Esophagus squamous epithelium (tissue), 5 donors: ENCODE results near the gene FAM171A1. TPM values are rescaled to one million over a fixed set of nuclear protein-coding genes. Genes with fewer than 3 reads are reported as not detected.

Experiments
- DNase-seq: peaks from one replicate; lab custom pipeline; 2025; lab: John Stamatoyannopoulos, UW
- H3K27ac ChIP-seq, 4 donors: fragments of 200-600 bp; sonication (generic); one replicate each; pipeline ENCODE4 v1.5.1; 2016 to 2019; ENCODE audit warnings: mild to moderate bottlenecking in 1 of 4
- H3K27me3 ChIP-seq, 4 donors: fragments of 200-600 bp; sonication (generic); 1 replicate in 3 of 4; 2 replicates in 1 of 4; pipeline versions ENCODE4 v1.5.1 to v1.6.0; 2017 to 2021; ENCODE audit warnings: antibody characterized with exemption in 1 of 4
- H3K36me3 ChIP-seq, 3 donors: fragments of 200-600 bp; sonication (generic); one replicate each; pipeline ENCODE4 v1.5.1; 2016 to 2019
- H3K4me1 ChIP-seq, 3 donors: fragments of 200-600 bp; sonication (generic); one replicate each; pipeline ENCODE4 v1.5.1; 2017 to 2019
- H3K4me3 ChIP-seq, 4 donors: fragments of 200-600 bp; sonication (generic); 1 replicate in 3 of 4; 2 replicates in 1 of 4; pipeline ENCODE4 v1.5.1; 2016 to 2019; ENCODE audit warnings: mild to moderate bottlenecking in 2 of 4, moderate library complexity in 1 of 4
- H3K9me3 ChIP-seq, 3 donors: fragments of 200-600 bp; sonication (generic); one replicate each; pipeline ENCODE4 v1.5.1; 2016 to 2019
- POLR2A ChIP-seq, 4 donors: fragments of 450-650 bp; IDR thresholded peaks; one replicate each; pipeline ENCODE4 v1.6.1; 2017; ENCODE audit warnings: antibody characterized with exemption in 4 of 4, mild to moderate bottlenecking in 4 of 4, moderate library complexity in 3 of 4
- WGBS, 2 donors: methylation state at CpG; one replicate each; pipeline ENCODE4 v1.1.5; 2018; 5-methylcytosine and 5-hydroxymethylcytosine counted together
- intact Hi-C: fragments of 100-400 bp; cut with DNase I; formaldehyde crosslinking; loops from one replicate; pipeline ENCODE4 v1.15.0; 2022
- total RNA-seq, 4 donors: library from RNA; depleted of rRNA; stranded (reverse); fragments of >200 nt; gene quantifications; one replicate each; pipeline ENCODE4 v1.1.0, GENCODE V29; 2016
- TF ChIP-seq, protein P1 (sequence below), 6 experiments: fragments of 450-650 bp in 4 of 6; fragments of 200-600 bp in 2 of 6; sonication (generic) in 2 of 6; IDR thresholded peaks; one replicate each; pipeline ENCODE4 v1.5.1; 2016 to 2019; ENCODE audit warnings: antibody characterized with exemption in 6 of 6, mild to moderate bottlenecking in 4 of 6, moderate library complexity in 4 of 6
- donor health status: DM: yes; HTN: yes; CAD: no.

FAM171A1 gene
- total RNA-seq, 4 donors from 2014 or later: 3.8 to 10.9 (median 5.3) TPM

DNA sequence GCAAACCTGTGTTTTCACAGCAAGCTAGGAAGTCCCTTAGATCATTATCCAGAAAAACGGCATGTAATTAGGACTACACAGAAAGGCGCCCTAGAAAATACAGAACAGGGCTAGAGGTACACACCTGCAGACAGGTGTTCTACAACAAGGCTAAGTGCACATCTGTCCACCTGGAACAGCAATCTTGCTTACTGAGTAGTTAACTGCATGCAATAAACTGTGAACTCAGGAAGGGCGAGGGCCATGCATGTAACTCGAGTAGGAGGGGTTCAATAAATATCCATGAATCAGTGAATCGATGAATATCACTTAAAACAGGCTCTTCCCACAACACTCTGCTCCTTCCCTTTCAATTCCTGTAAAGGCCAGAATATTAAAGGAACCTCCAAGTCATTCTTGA, 22.0 kb downstream of the FAM171A1 start:
- H3K27me3 ChIP-seq: no peaks in the 10 kb centered on the region
- H3K9me3 ChIP-seq: no peaks in the 10 kb centered on the region
- intact Hi-C loops: no loop called here
- no peak for TF ChIP-seq POLR2A (IDR thresholded peaks at IDR 0.05)
- TF ChIP-seq, protein P1, sequence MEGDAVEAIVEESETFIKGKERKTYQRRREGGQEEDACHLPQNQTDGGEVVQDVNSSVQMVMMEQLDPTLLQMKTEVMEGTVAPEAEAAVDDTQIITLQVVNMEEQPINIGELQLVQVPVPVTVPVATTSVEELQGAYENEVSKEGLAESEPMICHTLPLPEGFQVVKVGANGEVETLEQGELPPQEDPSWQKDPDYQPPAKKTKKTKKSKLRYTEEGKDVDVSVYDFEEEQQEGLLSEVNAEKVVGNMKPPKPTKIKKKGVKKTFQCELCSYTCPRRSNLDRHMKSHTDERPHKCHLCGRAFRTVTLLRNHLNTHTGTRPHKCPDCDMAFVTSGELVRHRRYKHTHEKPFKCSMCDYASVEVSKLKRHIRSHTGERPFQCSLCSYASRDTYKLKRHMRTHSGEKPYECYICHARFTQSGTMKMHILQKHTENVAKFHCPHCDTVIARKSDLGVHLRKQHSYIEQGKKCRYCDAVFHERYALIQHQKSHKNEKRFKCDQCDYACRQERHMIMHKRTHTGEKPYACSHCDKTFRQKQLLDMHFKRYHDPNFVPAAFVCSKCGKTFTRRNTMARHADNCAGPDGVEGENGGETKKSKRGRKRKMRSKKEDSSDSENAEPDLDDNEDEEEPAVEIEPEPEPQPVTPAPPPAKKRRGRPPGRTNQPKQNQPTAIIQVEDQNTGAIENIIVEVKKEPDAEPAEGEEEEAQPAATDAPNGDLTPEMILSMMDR (IDR thresholded peaks at IDR 0.05): no peak
- H3K36me3 ChIP-seq: no peaks in the 10 kb centered on the region
- peak overlapping the region in 2 of 4 donors; percentile 31 to 51 for H3K4me3 ChIP-seq
- no peak for DNase-seq
- 63 to 72% methylated on average over 5 of the region's 5 CpGs for WGBS, 2 donors
- peaks cover 0 to 28% (median 0%) of the 10 kb centered on the region in 3 donors for H3K4me1 ChIP-seq
- peak overlapping the region in 1 of 4 donors; percentile 33 for H3K27ac ChIP-seq

DNA sequence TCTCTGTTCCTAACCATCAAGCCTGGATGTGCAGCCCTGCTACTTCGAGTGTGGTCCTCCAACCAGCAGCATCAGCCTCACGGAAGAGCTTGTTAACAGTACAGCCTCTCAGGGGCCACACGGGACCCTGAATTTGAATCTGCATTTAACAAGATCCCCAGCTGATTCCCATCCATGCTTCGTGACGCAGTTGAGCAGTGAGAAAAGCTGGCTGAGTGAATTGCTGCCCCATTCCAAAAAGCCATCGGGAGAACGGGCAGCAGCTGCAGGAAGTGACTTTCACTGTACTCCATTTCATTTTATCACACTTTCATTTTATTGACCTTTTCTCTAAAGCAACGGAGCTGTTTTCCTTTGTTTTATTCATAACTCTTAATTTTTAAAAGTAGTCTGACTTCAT, 22.5 kb downstream of the FAM171A1 start:
- peaks cover 0 to 28% (median 0%) of the 10 kb centered on the region in 3 donors for H3K4me1 ChIP-seq
- peak overlapping the region in 2 of 4 donors; percentile 22 to 33 for H3K27ac ChIP-seq
- peak overlapping the region in 3 of 4 donors; percentile 15 to 51 (median 31) for H3K4me3 ChIP-seq
- no peaks in the 10 kb centered on the region for H3K9me3 ChIP-seq
- WGBS, 2 donors: 70 to 76% methylated on average over 5 of the region's 8 CpGs
- intact Hi-C loops: no loop called here
- no peaks in the 10 kb centered on the region for H3K27me3 ChIP-seq
- TF ChIP-seq, protein P1 (IDR thresholded peaks at IDR 0.05): no peak
- no peak for TF ChIP-seq POLR2A (IDR thresholded peaks at IDR 0.05)
- no peak for DNase-seq
- no peaks in the 10 kb centered on the region for H3K36me3 ChIP-seq

DNA sequence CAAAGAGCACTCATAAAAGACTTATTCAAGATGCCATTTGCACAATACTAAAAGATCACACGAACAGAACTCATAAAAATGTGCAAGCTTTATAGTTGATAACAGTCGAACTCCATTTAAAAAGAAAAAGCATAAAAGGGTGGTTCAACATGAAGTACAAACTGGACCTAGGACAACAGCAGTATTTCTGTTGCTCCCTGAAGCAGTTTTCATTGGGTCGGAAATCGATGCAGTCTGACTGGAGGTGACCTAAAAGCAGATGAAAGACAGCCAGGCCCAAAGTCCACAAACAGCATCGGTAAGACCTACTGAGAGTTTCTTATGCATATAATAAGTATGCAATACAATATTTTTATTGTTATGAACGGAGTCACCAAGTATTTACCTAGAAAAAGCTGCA, 23.9 kb downstream of the FAM171A1 start:
- Histone ChIP-seq H3K4me3 (no peak overlapping the region), H3K4me1 (peaks cover 0 to 28% (median 0%) of the 10 kb centered on the region in 3 donors), H3K9me3 (no peaks in the 10 kb centered on the region), H3K27me3 (no peaks in the 10 kb centered on the region), H3K27ac (no peak overlapping the region), H3K36me3 (no peaks in the 10 kb centered on the region)
- TF ChIP-seq POLR2A (IDR thresholded peaks at IDR 0.05): no peak
- TF ChIP-seq, protein P1 (IDR thresholded peaks at IDR 0.05): no peak
- DNase-seq: no peak
- intact Hi-C loops: no loop called here
- WGBS, 2 donors: 78 to 84% methylated on average over 6 of the region's 6 CpGs

DNA sequence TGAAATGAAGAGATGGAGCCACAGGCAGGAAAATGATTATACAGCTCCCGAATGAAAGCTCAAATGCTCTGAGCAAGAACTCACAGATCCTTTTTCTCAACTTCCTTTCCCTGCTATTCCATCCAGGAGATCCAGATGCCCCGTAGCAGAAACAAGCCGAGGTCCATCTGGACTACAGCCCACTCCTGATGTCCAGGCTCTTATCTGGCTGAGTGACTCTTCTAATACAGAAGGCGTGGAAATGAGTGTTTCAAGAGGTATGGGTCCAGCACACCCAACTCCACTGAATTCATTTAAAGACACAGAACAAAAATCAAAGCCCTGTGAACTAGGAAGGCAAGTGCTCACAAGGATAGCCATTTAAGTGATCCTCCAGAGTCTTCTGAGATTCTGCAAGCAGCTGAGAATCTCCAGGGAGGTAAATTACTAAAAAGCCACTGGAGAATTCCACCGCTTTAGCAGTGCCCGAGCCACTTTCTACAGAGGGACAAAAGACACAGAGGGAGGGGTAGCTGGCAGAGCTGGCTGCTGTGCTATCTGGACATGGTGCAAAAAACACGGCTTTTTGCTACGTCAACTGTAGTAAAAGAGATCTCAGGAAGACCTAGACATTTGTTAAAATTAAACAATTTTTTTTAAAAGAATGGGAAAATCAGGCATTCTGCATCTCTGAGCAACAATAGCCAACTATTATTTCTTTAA, 24.5 kb downstream of the FAM171A1 start:
- intact Hi-C loops: no loop called here
- H3K9me3 ChIP-seq: no peaks in the 10 kb centered on the region
- no peaks in the 10 kb centered on the region for H3K27me3 ChIP-seq
- WGBS, 2 donors: 70 to 80% methylated on average over 5 to 7 of the region's 8 CpGs
- no peak overlapping the region for H3K4me3 ChIP-seq
- no peaks in the 10 kb centered on the region for H3K36me3 ChIP-seq
- peaks cover 0 to 28% (median 0%) of the 10 kb centered on the region in 3 donors for H3K4me1 ChIP-seq
- TF ChIP-seq POLR2A (IDR thresholded peaks at IDR 0.05): no peak
- TF ChIP-seq, protein P1 (IDR thresholded peaks at IDR 0.05): no peak
- no peak overlapping the region for H3K27ac ChIP-seq
- DNase-seq: no peak

DNA sequence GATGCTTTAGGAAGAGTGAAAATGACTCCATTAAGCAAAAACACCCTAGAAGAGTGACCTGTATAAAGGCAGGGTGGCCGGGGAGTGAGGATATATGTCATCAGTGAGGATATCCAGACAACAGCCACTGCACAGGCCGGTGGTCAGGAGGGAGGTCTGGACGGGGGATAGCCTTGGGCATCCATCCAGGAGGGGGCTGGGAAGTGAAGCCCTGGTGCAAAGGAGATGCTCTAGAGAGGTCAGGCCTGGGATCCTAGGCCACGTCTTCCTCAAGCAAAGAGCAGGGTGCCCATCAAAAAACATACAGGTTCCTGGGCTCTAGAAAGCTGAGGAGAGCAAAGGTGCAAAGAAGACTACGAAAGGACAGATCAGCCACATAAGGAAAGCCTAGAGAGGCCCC, 25.6 kb downstream of the FAM171A1 start:
- H3K27me3 ChIP-seq: no peaks in the 10 kb centered on the region
- H3K4me1 ChIP-seq: peaks cover 0 to 28% (median 0%) of the 10 kb centered on the region in 3 donors
- intact Hi-C loops: no loop called here
- no peak for DNase-seq
- no peak overlapping the region for H3K4me3 ChIP-seq
- no peaks in the 10 kb centered on the region for H3K9me3 ChIP-seq
- H3K36me3 ChIP-seq: no peaks in the 10 kb centered on the region
- 84 to 93% methylated on average over 4 of the region's 5 CpGs for WGBS, 2 donors
- H3K27ac ChIP-seq: peak overlapping the region in 1 of 4 donors; percentile 21
- TF ChIP-seq POLR2A (IDR thresholded peaks at IDR 0.05): no peak
- TF ChIP-seq, protein P1 (IDR thresholded peaks at IDR 0.05): no peak
